IPS-20b (cell line): ENCODE measurements around the gene SEC14L3.

Experiments
- H3K27ac ChIP-seq: one replicate; pipeline ENCODE4 v1.5.1; 2013; ENCODE audit warnings: low read length
- H3K27me3 ChIP-seq: 2 replicates; pipeline ENCODE4 v1.6.1; 2013; ENCODE audit warnings: mild to moderate bottlenecking, low read length, inconsistent platforms; ENCODE audit not compliant: insufficient read depth
- H3K36me3 ChIP-seq: 2 replicates; pipeline ENCODE4 v1.6.1; 2013; ENCODE audit warnings: low read depth, mild to moderate bottlenecking, inconsistent platforms, low read length, moderate library complexity; ENCODE audit not compliant: insufficient read depth
- H3K4me1 ChIP-seq: 2 replicates; pipeline ENCODE4 v1.6.1; 2013; ENCODE audit warnings: mild to moderate bottlenecking, control low read depth, inconsistent platforms, low read length, moderate library complexity; ENCODE audit not compliant: insufficient read depth
- H3K4me3 ChIP-seq: 2 replicates; pipeline ENCODE4 v1.5.1; 2013; ENCODE audit warnings: mild to moderate bottlenecking, low read length, inconsistent platforms
- H3K9ac ChIP-seq: 2 replicates; pipeline ENCODE4 v1.6.1; 2013; ENCODE audit warnings: low read depth, mild to moderate bottlenecking, inconsistent platforms, low read length, moderate library complexity
- H3K9me3 ChIP-seq: 2 replicates; pipeline ENCODE4 v1.6.1; 2013; ENCODE audit warnings: mild to moderate bottlenecking, low read depth, low read length, inconsistent platforms; ENCODE audit not compliant: insufficient read depth

The SEC14L3 gene

DNA sequence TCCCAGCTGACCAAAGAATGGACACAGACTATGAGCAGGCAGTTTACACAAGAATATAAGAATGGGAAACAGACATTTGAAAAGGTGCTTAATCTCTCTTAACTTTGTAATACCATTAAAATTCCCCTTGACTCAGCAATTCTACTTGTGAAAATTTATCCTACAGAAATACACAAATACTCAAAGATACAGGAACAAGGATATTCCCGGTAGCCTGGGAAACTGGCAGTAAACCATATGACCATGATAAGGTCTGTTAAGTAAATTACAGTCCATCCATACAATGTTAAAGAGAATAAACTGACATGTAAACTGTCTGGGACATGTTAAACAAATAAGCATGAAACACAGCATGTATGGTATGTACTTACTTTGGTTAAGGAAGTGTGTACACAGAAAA is 55.0 kb downstream of the SEC14L3 start:
- no peak overlapping the region for H3K9ac ChIP-seq
- peaks cover 2% of the 10 kb centered on the region; the same call in 1 of the 2 replicates for H3K4me1 ChIP-seq
- H3K27ac ChIP-seq = no peak overlapping the region
- no peaks in the 10 kb centered on the region for H3K27me3 ChIP-seq
- no peaks in the 10 kb centered on the region for H3K9me3 ChIP-seq
- H3K4me3 ChIP-seq = no peak overlapping the region
- peaks cover 52% of the 10 kb centered on the region for H3K36me3 ChIP-seq

DNA sequence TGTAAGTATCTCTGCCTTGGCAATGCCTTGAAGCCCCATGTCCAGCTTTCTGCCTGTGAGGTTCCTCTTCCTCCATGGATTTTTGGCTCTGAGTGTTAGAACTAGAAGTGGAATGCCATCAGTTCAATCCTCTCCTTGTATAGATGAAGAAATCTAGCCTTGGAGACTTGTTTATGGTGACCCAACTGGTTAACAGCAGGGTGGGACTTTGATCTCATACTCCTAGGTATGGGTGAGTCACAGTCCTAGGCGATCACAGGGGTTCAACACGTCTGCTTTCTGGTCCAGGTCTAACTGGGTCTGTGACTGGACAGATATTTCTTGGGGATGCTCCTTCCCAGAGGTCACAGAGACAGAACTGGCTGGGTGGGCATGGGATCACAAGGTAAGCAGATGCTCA is 55.4 kb downstream of the SEC14L3 start:
- Histone ChIP-seq H3K4me3 (no peak overlapping the region), H3K27me3 (no peaks in the 10 kb centered on the region), H3K4me1 (no peaks in the 10 kb centered on the region), H3K36me3 (peaks cover 47% of the 10 kb centered on the region), H3K27ac (no peak overlapping the region), H3K9ac (no peak overlapping the region), H3K9me3 (no peaks in the 10 kb centered on the region)

DNA sequence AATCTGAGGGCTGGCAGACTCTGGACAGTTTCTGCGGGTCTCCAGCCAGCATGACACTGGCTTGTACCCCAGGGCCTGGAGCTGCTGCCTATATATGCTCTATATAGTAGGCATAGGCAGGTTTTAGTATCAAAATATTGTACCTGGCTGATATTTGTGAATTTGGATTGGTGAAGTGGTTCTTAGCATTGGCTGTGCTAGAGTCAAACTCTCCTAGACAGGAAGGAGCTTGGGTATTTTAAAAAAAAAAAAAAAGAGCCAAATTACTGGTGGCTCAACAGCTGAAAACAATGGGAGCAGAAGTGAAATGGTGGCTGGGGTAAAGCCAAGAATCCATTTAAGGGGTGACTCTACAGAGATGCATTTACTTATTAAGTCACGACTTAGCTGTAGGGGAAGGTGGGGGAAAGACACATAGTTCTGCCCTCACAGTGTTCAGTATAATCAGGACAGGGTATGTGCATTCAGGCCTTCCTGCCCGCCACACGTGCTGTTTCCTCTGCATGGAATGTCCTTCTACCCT is 57.2 kb downstream of the SEC14L3 start:
- Histone ChIP-seq H3K4me1 (no peaks in the 10 kb centered on the region), H3K9me3 (no peaks in the 10 kb centered on the region), H3K9ac (no peak overlapping the region), H3K27me3 (no peaks in the 10 kb centered on the region), H3K36me3 (peaks cover 37% of the 10 kb centered on the region), H3K4me3 (no peak overlapping the region), H3K27ac (no peak overlapping the region)

DNA sequence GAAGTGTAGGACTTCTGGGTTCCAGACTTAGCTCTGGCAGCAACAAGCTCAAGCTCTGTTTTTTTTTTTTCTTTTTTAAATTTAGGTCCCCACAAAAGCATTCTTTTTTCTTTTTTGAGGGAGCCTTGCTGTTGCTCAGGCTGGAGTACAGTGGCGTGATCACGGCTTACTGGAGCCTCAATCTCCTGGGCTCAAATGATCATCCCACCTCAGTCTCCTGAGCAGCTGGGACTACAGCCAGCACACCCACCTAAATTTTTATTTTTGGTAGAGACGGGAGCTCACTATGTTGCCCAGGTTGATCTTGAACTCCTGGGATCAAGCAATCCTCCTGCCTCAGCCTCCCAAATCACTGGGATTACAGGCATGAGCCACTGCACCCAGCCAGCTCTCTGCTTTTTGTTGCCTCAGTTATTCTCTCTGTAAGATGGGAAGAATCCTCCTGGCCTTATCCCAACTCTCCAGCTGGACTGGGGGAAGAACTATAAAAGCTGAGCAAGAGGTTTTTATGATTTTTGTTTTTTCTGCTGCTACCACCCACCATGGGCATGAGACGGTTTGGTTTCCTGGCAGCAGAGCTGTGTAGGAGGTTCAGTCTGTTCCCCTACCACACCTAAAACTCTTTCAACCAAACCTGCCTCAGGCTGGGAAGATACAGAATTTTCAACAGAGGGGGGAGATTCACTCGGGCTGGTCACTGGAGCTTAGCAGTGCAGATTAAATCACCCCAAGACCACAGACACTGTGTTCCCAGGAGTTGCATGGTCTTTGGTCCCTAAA is 57.9 kb downstream of the SEC14L3 start:
- Histone ChIP-seq H3K4me1 (no peaks in the 10 kb centered on the region), H3K27me3 (no peaks in the 10 kb centered on the region), H3K4me3 (no peak overlapping the region), H3K9me3 (no peaks in the 10 kb centered on the region), H3K36me3 (peaks cover 37% of the 10 kb centered on the region), H3K27ac (no peak overlapping the region), H3K9ac (no peak overlapping the region)

DNA sequence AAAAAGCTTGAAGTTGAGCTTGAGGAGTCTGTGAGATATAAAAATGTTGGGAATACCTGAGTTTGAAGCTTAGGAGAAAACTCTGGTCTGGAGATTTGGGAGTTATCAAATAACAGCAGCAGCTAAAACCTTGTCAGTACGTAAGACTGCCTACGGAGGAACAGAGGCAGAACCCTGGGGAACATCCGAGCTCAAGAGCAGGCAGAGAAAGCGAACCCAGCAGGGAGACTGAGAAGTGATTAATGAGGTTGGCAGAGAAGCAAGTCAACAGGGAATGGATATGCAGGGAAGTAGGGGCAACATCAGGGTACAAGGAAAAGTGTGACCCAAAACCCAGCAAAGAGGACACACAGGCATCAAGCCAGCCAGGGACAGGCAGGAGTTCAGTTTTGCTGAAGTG is 58.8 kb downstream of the SEC14L3 start:
- Histone ChIP-seq H3K4me1 (no peaks in the 10 kb centered on the region), H3K9ac (no peak overlapping the region), H3K27ac (no peak overlapping the region), H3K27me3 (no peaks in the 10 kb centered on the region), H3K9me3 (no peaks in the 10 kb centered on the region), H3K36me3 (peaks cover 31% of the 10 kb centered on the region), H3K4me3 (no peak overlapping the region)

DNA sequence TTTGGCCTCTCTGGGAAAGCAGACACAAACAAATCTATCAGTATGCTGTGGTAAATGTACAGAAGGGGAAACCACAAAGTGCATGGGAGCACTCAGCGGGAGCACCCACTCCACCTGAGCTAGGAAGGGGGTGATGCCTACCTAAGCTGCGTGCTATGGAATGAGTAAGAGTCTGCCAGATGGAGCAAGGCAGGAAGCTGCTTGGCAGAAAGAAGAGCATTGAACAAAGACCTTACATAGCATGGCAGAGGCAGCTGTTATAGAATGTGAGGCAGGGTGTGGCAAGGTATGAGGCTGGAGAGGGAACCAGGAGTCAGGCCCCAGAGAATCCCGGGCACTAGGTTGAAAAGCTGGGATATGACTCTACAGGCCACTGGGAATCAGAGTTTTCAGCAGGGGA is 60.0 kb downstream of the SEC14L3 start:
- H3K36me3 ChIP-seq = peaks cover 26% of the 10 kb centered on the region; the same call in 1 of the 2 replicates
- H3K4me1 ChIP-seq = no peaks in the 10 kb centered on the region
- no peak overlapping the region for H3K4me3 ChIP-seq
- H3K9ac ChIP-seq = no peak overlapping the region
- no peak overlapping the region for H3K27ac ChIP-seq
- no peaks in the 10 kb centered on the region for H3K9me3 ChIP-seq
- H3K27me3 ChIP-seq = no peaks in the 10 kb centered on the region
